Measurements from ENCODE around the gene HSPBP1.

DNA sequence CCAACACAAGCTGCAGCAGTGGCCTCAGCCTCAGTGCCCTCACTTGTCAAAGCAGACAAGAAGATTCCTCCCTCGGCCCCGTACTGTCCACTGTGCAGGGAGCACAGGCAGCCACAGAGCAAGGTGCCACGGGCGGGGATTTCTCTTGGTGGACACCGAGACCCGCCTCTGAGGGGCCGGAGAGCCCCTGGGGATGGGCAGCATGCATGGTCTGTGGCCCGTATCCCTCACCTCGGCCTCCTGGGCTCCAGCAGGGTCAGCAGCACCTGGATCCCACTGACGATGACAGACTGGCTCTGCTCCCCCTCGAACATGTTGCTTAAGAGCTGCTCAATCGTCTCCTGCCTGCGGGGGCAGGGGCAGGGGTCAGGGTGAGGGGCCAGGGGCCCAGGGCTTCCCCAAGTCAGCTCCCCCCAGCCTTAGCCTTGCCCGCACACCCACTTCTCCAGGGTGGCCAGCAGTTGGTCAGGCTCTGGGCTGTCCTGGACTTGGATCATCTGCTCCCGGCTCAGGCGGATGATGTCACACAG lies 37.9 kb downstream of the HSPBP1 start:
- TF ChIP-seq POLR2AphosphoS5 (IDR thresholded peaks at IDR 0.05; ENCODE audit: low read depth, low read length) = no peak
- TF ChIP-seq, protein P1, sequence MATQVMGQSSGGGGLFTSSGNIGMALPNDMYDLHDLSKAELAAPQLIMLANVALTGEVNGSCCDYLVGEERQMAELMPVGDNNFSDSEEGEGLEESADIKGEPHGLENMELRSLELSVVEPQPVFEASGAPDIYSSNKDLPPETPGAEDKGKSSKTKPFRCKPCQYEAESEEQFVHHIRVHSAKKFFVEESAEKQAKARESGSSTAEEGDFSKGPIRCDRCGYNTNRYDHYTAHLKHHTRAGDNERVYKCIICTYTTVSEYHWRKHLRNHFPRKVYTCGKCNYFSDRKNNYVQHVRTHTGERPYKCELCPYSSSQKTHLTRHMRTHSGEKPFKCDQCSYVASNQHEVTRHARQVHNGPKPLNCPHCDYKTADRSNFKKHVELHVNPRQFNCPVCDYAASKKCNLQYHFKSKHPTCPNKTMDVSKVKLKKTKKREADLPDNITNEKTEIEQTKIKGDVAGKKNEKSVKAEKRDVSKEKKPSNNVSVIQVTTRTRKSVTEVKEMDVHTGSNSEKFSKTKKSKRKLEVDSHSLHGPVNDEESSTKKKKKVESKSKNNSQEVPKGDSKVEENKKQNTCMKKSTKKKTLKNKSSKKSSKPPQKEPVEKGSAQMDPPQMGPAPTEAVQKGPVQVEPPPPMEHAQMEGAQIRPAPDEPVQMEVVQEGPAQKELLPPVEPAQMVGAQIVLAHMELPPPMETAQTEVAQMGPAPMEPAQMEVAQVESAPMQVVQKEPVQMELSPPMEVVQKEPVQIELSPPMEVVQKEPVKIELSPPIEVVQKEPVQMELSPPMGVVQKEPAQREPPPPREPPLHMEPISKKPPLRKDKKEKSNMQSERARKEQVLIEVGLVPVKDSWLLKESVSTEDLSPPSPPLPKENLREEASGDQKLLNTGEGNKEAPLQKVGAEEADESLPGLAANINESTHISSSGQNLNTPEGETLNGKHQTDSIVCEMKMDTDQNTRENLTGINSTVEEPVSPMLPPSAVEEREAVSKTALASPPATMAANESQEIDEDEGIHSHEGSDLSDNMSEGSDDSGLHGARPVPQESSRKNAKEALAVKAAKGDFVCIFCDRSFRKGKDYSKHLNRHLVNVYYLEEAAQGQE (IDR thresholded peaks at IDR 0.05; ENCODE audit: insufficient read depth in 1 of 2, low read depth in 2 of 2, low read length in 2 of 2) = no peak
